Kidney epithelial cell (primary cell): ENCODE data around the gene SELENON. TPM values are rescaled to one million over a fixed set of nuclear protein-coding genes. Genes with fewer than 3 reads are reported as not detected.
"Not testable (repeated sequence)": the region's sequence is repeated elsewhere in the genome, so short reads cannot be mapped to it uniquely, and the experiment has no call there.

Experiments used
- DNase-seq: peaks from one replicate; pipeline ENCODE4 v3.0.0-alpha.2; 2010; ENCODE audit warnings: low read depth
- H3K27me3 ChIP-seq: 2 replicates; pipeline ENCODE4 v1.6.0; 2011; ENCODE audit warnings: low read length; ENCODE audit not compliant: control insufficient read depth, insufficient read depth
- H3K36me3 ChIP-seq: 2 replicates; pipeline ENCODE4 v1.5.1; 2011; ENCODE audit warnings: low read length; ENCODE audit not compliant: control insufficient read depth, insufficient read depth
- H3K4me3 ChIP-seq: 2 replicates; pipeline ENCODE4 v1.5.1; 2011; ENCODE audit warnings: low read depth, mild to moderate bottlenecking, control low read depth, low read length
- CTCF ChIP-seq: IDR thresholded peaks from 2 replicates; pipeline ENCODE4 v1.5.1; 2011; ENCODE audit warnings: mild to moderate bottlenecking, moderate library complexity, low read length, control low read depth, inconsistent platforms; ENCODE audit not compliant: insufficient read depth, poor library complexity, severe bottlenecking
- total RNA-seq: library from RNA; depleted of rRNA; stranded (reverse); fragments of >200 nt; gene quantifications from 2 replicates; pipeline ENCODE4 v1.2.3, GENCODE V29; 2015

The SELENON gene
- total RNA-seq, 1 donor from 2014 or later, result 50.8 TPM

- no peaks in the 10 kb centered on the region for H3K36me3 ChIP-seq
- no peak for DNase-seq
- TF ChIP-seq CTCF, result no peak
Observed at GRCh38 chr1:25832336-25833037, 32.5 kb downstream of the SELENON start.

GRCh38 chr1:25833158-25833557, 33.2 kb downstream of the SELENON start:
- no peak for TF ChIP-seq CTCF
- H3K36me3 ChIP-seq, result no peaks in the 10 kb centered on the region
- DNase-seq, result no peak
- no peaks in the 10 kb centered on the region for H3K27me3 ChIP-seq
- H3K4me3 ChIP-seq, result no peak overlapping the region

More at GRCh38 chr1:25832336-25833037, 32.5 kb downstream of the SELENON start:
- Histone ChIP-seq H3K4me3 (no peak overlapping the region), H3K27me3 (no peaks in the 10 kb centered on the region)

GRCh38 chr1:25834894-25835293, 34.9 kb downstream of the SELENON start:
- Histone ChIP-seq H3K36me3 (no peaks in the 10 kb centered on the region), H3K27me3 (no peaks in the 10 kb centered on the region), H3K4me3 (no peak overlapping the region)
- DNase-seq, result no peak
- TF ChIP-seq CTCF, result no peak

- Histone ChIP-seq H3K36me3 (no peaks in the 10 kb centered on the region), H3K4me3 (no peak overlapping the region), H3K27me3 (no peaks in the 10 kb centered on the region)
- no peak for TF ChIP-seq CTCF
- no peak for DNase-seq
Observed at GRCh38 chr1:25836695-25837094, 36.7 kb downstream of the SELENON start.

GRCh38 chr1:25837262-25837875, 37.4 kb downstream of the SELENON start:
- no peak for DNase-seq
- Histone ChIP-seq H3K4me3 (no peak overlapping the region), H3K36me3 (no peaks in the 10 kb centered on the region), H3K27me3 (no peaks in the 10 kb centered on the region)
- TF ChIP-seq CTCF, result peak; percentile 60

- not testable (repeated sequence) for H3K36me3 ChIP-seq, H3K27me3 ChIP-seq, DNase-seq, H3K4me3 ChIP-seq
Observed at GRCh38 chr1:25839808-25840207, 39.8 kb downstream of the SELENON start.
